RKO (cell line): ENCODE measurements around the gene EMD.
"Not testable (repeated sequence)": the region's sequence is repeated elsewhere in the genome, so short reads cannot be mapped to it uniquely, and the experiment has no call there.

Experiments
- DNase-seq: peaks from one replicate; pipeline ENCODE4 v3.0.0-alpha.2; 2016; ENCODE audit warnings: low spot score

EMD gene

DNA sequence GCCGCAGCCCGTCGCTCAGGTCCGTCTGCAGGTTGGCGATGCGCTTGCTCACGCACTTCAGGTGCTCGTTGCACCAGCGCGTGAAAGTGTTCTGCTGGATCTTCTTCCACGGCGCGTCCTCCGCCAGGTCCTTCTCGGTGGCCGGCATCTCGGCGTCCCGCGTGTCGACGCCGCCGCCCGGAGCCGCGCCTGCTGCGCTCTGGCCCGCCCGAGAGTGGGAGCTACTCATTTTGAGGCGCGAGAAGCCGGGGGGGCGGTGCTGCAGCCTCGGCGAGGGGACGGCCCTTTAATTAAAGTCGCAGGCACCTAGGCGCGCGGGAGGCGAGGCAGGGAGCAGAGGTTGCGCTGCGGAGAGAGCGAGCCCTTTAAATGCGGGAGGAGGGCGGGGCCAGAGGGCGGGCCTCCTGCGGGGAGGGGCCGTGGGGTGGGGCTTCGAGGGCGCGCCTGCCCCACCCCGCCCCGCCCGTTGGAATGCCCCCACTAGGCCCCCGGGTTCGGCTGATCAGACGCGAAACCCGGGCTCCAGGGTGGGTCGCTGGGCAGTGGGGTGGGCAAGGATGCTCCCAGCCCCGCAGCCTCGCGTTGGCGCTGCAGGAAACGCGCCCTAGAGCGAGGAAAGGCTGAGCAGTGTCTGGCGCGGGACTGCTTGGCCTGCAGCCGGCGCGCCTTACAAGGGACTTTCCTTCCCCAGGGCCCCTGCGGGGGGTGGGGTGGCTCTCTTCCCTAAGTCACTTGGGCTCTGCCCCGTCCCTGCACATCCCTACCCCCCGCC, 7.9 kb upstream of the EMD start:
- peak; percentile 92 for DNase-seq

- no peak for DNase-seq
These were observed 7.2 kb upstream of the EMD start for GRCh38 chrX:154371789-154372300.

DNA sequence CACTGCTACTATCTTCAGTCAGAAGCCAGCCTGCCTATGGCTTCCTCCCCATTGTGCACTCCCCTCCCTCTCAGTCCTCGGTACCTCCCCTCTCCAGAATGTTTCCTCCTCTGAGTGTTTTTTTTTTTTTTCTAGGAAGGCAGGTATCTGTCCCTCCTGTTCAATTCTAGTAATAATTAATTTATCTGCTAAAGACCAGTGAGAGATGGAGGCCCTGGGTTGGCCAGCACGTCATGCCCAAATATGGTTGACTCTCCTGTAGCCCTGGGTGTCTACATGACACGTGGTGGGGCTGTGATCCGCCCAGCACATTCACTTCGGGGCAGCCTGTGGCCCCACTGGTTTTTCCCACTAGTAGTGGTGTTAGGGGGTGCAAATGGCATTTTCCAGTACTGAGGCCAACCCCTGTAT, 6.5 kb upstream of the EMD start:
- DNase-seq: peak; percentile 72

GRCh38 chrX:154373340-154374306, 5.5 kb upstream of the EMD start:
- peak; percentile 85 for DNase-seq

- DNase-seq: no peak
These were observed 4.6 kb upstream of the EMD start, which contains the start of gene FLNA for GRCh38 chrX:154374313-154375155. Gene FLNA (minus strand): TSS chrX:154374634. CDS start chrX:154371245, 3,389 bp downstream.

DNA sequence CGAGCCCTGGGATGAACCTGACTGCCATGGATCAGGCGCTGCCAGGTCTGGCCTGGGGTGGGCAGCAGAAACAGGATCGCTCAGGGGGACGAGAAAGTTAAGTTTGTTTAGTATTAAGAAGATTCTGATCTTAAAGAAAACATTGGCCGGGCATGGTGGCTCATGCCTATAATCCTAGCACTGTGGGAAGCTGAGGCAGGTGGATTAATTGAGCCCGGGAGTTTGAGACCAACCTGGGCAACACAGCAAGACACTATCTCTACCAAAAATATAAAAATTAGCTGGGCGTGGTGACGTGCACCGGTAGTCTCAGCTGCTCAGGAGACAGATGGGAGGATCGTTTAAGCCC, 4.0 kb upstream of the EMD start:
- DNase-seq: no peak

DNA sequence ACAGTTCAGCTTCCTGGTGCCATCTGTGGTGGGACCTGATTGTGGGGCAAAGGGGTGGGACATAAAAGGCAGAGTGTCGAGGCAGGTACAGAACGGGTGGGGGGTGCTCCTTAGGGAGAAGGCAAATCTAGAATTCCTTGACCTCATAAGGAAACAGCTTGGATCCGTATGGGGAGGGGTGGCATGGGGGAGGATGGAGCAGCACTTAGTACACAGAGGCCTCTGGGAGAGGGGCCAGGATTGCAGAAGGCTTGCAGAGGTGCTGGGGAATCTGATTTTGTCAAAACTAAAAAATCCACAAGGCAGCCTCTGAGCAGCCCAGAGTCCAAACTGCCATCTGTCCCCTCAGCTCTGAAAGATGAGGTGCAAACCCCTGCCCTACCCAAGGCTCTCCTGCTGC, 2.3 kb upstream of the EMD start:
- no peak for DNase-seq

GRCh38 chrX:154378059-154378798, 866 bp upstream of the EMD start:
- no peak for DNase-seq

- no peak for DNase-seq
These were observed 465 bp downstream of the EMD start for GRCh38 chrX:154379569-154379951.

DNA sequence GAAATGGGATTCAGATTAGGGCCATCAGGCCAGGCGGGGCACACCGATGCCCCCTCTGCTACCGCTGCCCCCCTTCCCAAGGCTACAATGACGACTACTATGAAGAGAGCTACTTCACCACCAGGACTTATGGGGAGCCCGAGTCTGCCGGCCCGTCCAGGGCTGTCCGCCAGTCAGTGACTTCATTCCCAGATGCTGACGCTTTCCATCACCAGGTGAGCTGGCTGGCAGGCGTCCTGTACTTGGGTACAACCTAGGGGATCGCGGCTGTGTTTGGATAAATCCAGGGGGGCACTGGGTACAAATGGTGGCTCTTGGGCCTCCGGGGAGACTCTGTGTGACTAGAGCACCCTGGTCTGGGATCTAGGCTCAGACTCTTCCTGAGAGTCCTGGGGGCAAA, 1.1 kb downstream of the EMD start:
- no peak for DNase-seq

DNA sequence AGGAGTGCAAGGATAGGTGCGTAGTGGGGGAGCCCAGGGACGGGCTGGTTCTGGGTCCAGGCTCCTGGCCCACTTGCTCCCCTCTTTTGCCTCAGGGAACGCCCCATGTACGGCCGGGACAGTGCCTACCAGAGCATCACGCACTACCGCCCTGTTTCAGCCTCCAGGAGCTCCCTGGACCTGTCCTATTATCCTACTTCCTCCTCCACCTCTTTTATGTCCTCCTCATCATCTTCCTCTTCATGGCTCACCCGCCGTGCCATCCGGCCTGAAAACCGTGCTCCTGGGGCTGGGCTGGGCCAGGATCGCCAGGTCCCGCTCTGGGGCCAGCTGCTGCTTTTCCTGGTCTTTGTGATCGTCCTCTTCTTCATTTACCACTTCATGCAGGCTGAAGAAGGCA, 1.7 kb downstream of the EMD start:
- DNase-seq: no peak

GRCh38 chrX:154381271-154381670, 2.2 kb downstream of the EMD start:
- no peak for DNase-seq

GRCh38 chrX:154382483-154383069, 3.5 kb downstream of the EMD start:
- DNase-seq: no peak

DNA sequence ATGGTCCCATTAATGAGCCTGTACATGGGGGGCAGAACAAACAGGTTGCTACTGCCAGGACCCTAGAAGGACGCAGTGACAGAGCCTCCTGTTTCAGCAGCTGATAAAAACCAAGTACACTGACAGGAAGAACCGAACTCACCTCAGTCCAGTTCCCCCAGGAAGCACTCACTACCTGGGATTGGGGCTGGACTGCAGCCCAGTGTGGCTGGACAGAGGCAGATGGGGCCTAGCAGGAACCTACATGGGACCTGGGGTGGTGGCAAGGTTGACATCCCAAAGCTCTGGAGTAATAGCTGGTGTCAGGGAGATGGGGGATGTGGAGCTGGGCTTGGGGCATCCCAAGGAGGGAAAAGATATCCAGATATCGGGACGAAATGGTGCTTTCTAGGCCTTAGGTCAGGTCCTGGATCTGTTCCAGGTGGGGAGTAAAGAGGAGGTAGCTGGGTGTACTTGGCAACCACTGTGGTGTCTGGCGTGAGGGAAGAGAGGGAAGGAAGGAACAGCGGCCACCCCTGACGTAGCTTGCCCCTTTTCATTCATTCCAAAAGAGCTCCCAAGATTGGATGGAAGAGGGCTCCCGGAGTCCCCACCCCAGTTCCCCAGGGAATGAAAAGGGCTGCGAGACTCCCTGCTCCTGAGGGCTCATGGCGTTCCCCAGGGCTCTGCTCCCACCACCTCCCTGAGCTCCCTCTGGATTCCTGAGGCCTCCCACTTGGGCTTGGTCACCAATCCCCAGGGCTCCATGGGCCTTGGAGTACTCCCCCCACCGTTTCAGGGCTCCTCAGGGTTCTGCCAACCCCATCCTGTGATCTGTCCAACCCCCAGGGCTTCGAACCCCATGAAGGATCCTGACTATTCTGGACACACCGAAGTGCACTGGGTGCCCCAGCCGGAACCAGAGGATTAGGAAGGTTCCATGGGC, 4.5 kb downstream of the EMD start:
- DNase-seq: no peak

DNA sequence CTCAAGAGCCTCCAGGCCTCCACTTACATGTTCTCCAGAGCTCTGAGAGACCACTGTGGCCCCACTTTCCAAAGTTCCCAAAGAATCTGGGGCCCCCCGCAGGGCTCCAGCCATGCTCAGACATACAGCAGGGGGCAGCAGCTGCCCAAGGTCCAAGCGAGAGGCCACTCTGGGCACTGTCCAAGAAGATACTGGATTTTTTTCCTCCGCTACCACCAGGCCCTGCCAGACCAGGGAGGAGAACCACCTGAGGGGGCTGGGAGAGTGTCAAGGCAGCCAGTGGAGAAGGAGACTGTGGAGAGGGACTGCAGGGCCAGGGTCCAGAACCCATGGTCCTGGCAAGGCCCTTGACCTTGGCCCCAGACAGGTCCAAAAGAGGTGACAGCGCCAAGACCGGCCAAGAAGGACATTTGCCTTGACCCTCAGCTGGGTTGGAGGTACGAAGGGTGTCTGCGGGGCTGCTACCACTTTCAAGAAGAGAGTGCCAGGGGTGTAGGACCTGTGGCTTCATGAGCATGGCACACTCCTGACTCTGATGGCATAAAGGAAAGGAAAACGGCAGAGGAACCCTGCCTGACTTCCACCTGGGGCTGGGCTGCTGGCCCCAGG, 5.3 kb downstream of the EMD start:
- DNase-seq: no peak

DNA sequence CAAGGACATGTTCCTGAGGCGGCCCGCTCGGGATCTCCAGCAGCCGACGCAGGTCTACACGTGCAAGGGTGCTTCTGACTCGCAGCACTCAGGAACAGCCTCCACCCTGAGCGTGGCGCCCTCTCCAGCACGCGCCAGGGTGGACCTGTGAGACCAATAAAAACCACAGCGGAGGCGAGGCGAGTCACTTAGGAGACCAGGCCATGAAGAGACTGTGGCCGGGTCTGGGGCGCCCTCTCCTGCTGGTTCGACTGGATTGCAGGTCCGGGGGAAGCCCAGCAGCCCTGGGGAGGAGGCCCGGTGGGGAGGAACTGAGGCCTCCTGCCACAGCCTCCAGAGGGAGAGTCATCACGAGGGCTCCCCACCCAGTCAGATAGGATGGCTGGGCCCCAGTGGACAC, 9.0 kb downstream of the EMD start:
- not testable (repeated sequence) for DNase-seq

DNA sequence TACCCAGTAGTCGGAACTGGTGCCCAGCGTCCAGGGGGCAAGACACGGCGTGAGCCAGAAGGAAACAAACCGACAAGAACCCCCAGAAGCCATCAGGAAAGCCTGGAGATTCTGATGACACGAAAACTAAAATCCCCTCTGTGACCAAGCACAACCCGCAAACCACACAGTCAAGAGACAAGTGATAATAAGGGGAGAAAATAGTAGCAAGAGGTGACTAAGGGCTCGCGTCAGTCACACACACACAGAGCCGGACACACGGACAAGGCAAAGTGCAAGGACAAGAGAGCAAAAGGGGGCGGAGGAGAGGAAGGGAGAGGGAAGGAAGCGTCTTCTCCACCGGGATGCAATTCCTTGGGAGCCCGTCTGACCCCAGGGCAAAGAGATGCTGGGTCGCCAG, 9.6 kb downstream of the EMD start:
- not testable (repeated sequence) for DNase-seq

- DNase-seq: not testable (repeated sequence)
These were observed 11.0 kb downstream of the EMD start for GRCh38 chrX:154389812-154390747.
